Measurements from ENCODE around the gene CFAP92.
"Not testable (repeated sequence)": the region's sequence is repeated elsewhere in the genome, so short reads cannot be mapped to it uniquely, and the experiment has no call there.

The CFAP92 gene

GRCh38 chr3:128895843-128896697, 97.8 kb downstream of the CFAP92 start:
- no peak for ATAC-seq

- no peak for ATAC-seq
Measured at GRCh38 chr3:128889139-128889894, 104.6 kb downstream of the CFAP92 start.

GRCh38 chr3:128884992-128885391, 108.9 kb downstream of the CFAP92 start:
- no peak for ATAC-seq

GRCh38 chr3:128882719-128883118, 111.2 kb downstream of the CFAP92 start:
- no peak for ATAC-seq

GRCh38 chr3:128881576-128881975, 112.3 kb downstream of the CFAP92 start:
- no peak for ATAC-seq

GRCh38 chr3:128880455-128880854, 113.4 kb downstream of the CFAP92 start:
- not testable (repeated sequence) for ATAC-seq

- ATAC-seq, result no peak
Measured at GRCh38 chr3:128879991-128880390, 113.9 kb downstream of the CFAP92 start.

GRCh38 chr3:128879125-128879969, 114.5 kb downstream of the CFAP92 start, which contains the start of gene ACAD9:
TSS of gene ACAD9 (plus strand) at chr3:128879620. CDS start at chr3:128879692, 72 bp downstream.
- peak; percentile 94 to 95 for ATAC-seq

GRCh38 chr3:128878556-128879124, 115.2 kb downstream of the CFAP92 start:
- ATAC-seq, result peak; percentile 25 to 26

- ATAC-seq, result no peak
Measured at GRCh38 chr3:128878011-128878457, 115.8 kb downstream of the CFAP92 start.

- peak; percentile 43 to 51 for ATAC-seq
Measured at GRCh38 chr3:128875556-128876120, 118.2 kb downstream of the CFAP92 start.

GRCh38 chr3:128874481-128875180, 119.2 kb downstream of the CFAP92 start:
- no peak for ATAC-seq

GRCh38 chr3:128873244-128874022, 120.4 kb downstream of the CFAP92 start:
- no peak for ATAC-seq

GRCh38 chr3:128872744-128873143, 121.1 kb downstream of the CFAP92 start:
- no peak for ATAC-seq

GRCh38 chr3:128872282-128872681, 121.6 kb downstream of the CFAP92 start:
- no peak for ATAC-seq

GRCh38 chr3:128870347-128870746, 123.5 kb downstream of the CFAP92 start:
- ATAC-seq, result no peak

GRCh38 chr3:128867200-128868125, 126.4 kb downstream of the CFAP92 start:
- ATAC-seq, result peak; percentile 25 to 43

GRCh38 chr3:128864849-128865804, 128.7 kb downstream of the CFAP92 start:
- not testable (repeated sequence) for ATAC-seq

Data from activated CD4-positive, CD25-positive, alpha-beta regulatory T cell treated with anti-CD3 and anti-CD28 coated beads, Interleukin-2, amount 50 U/mL, for 24 hours (primary cell).